Body of pancreas (tissue), 4 donors: ENCODE results near the gene SYNGR4.

ENCODE experiments used
- POLR2A ChIP-seq, 3 donors: fragments of 450-650 bp; IDR thresholded peaks; one replicate each; pipeline ENCODE4 v1.6.1; 2016; ENCODE audit warnings: antibody characterized with exemption in 3 of 3, mild to moderate bottlenecking in 2 of 3
- TF ChIP-seq, protein P1 (sequence below), 7 experiments: fragments of 450-650 bp in 4 of 7; fragments of 200-600 bp in 3 of 7; sonication (generic) in 3 of 7; IDR thresholded peaks; one replicate each; pipeline ENCODE4 v1.5.1; 2016 to 2019; ENCODE audit warnings: antibody characterized with exemption in 7 of 7

GRCh38 chr19:48419158-48419920 is 55.2 kb downstream of the SYNGR4 start:
- TF ChIP-seq, protein P1, sequence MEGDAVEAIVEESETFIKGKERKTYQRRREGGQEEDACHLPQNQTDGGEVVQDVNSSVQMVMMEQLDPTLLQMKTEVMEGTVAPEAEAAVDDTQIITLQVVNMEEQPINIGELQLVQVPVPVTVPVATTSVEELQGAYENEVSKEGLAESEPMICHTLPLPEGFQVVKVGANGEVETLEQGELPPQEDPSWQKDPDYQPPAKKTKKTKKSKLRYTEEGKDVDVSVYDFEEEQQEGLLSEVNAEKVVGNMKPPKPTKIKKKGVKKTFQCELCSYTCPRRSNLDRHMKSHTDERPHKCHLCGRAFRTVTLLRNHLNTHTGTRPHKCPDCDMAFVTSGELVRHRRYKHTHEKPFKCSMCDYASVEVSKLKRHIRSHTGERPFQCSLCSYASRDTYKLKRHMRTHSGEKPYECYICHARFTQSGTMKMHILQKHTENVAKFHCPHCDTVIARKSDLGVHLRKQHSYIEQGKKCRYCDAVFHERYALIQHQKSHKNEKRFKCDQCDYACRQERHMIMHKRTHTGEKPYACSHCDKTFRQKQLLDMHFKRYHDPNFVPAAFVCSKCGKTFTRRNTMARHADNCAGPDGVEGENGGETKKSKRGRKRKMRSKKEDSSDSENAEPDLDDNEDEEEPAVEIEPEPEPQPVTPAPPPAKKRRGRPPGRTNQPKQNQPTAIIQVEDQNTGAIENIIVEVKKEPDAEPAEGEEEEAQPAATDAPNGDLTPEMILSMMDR (IDR thresholded peaks at IDR 0.05) = no peak
- TF ChIP-seq POLR2A (IDR thresholded peaks at IDR 0.05) = no peak
